ENCODE measurements around the gene ITPK1.

Gene ITPK1

GRCh38 chr14:93039649-93040315 lies 75.9 kb downstream of the ITPK1 start:
- no peak for DNase-seq
- intact Hi-C loops (cut with DNase I), result loop anchor here (5.0 kb wide), 2 partner anchors 73 to 82 kb away; no protein-coding TSS in a partner anchor

- intact Hi-C loops (cut with DNase I), result loop anchor here (5.0 kb wide), 2 partner anchors 75 to 80 kb away; no protein-coding TSS in a partner anchor
- no peak for DNase-seq
Measured at GRCh38 chr14:93037351-93037750, 78.4 kb downstream of the ITPK1 start.

GRCh38 chr14:93036652-93037345 lies 78.9 kb downstream of the ITPK1 start:
- DNase-seq, result peak; percentile 71 to 95 (median 88)
- intact Hi-C loops (cut with DNase I), result loop anchor here (5.0 kb wide), 2 partner anchors 76 to 79 kb away; no protein-coding TSS in a partner anchor

- DNase-seq, result peak; percentile 85 to 98 (median 93)
- intact Hi-C loops (cut with DNase I), result loop anchor here (5.0 kb wide), 2 partner anchors 76 to 79 kb away; no protein-coding TSS in a partner anchor
Measured at GRCh38 chr14:93035917-93036651, 79.6 kb downstream of the ITPK1 start.

- intact Hi-C loops (cut with DNase I), result loop anchor here (5.0 kb wide), 2 partner anchors 77 to 78 kb away; no protein-coding TSS in a partner anchor
- no peak for DNase-seq
Measured at GRCh38 chr14:93035585-93035916, 80.2 kb downstream of the ITPK1 start.

- intact Hi-C loops (cut with DNase I), result no loop called here
- DNase-seq, result no peak
Measured at GRCh38 chr14:93034671-93034994, 81.1 kb downstream of the ITPK1 start.

- peak in 40 of 42 donors; percentile 53 to 90 (median 74) for DNase-seq
- intact Hi-C loops (cut with DNase I), result no loop called here
Measured at GRCh38 chr14:93033983-93034670, 81.6 kb downstream of the ITPK1 start.

- no peak for DNase-seq
- intact Hi-C loops (cut with DNase I), result no loop called here
Measured at GRCh38 chr14:93033084-93033982, 82.4 kb downstream of the ITPK1 start.

- no peak for DNase-seq
- intact Hi-C loops (cut with DNase I), result no loop called here
Measured at GRCh38 chr14:93032421-93032936, 83.2 kb downstream of the ITPK1 start.

- intact Hi-C loops (cut with DNase I), result no loop called here
- no peak for DNase-seq
Measured at GRCh38 chr14:93031505-93032315, 84.0 kb downstream of the ITPK1 start.

GRCh38 chr14:93030761-93031160 lies 85.0 kb downstream of the ITPK1 start:
- DNase-seq, result no peak
- intact Hi-C loops (cut with DNase I), result no loop called here

- DNase-seq, result peak in 3 of 42 donors; percentile 45 to 65 (median 60)
- intact Hi-C loops (cut with DNase I), result no loop called here
Measured at GRCh38 chr14:93029911-93030508, 85.7 kb downstream of the ITPK1 start.

- intact Hi-C loops (cut with DNase I), result no loop called here
- no peak for DNase-seq
Measured at GRCh38 chr14:93029417-93029816, 86.3 kb downstream of the ITPK1 start.

GRCh38 chr14:93028724-93029076 lies 87.0 kb downstream of the ITPK1 start:
- intact Hi-C loops (cut with DNase I), result no loop called here
- peak in 23 of 42 donors; percentile 41 to 87 (median 68) for DNase-seq

- intact Hi-C loops (cut with DNase I), result no loop called here
- peak in 1 of 42 donors; percentile 42 for DNase-seq
Measured at GRCh38 chr14:93027810-93028723, 87.7 kb downstream of the ITPK1 start.

- intact Hi-C loops (cut with DNase I), result no loop called here
- no peak for DNase-seq
Measured at GRCh38 chr14:93026339-93026738, 89.4 kb downstream of the ITPK1 start.
